ENCODE results near the gene ALDH3B2.

- TF ChIP-seq POLR2A (IDR thresholded peaks at IDR 0.05; ENCODE audit: low read depth): no peak
- peak; percentile 13 to 45 (median 16) for TF ChIP-seq CTCF (IDR thresholded peaks at IDR 0.05)
- TF ChIP-seq POLR2AphosphoS5 (IDR thresholded peaks at IDR 0.05): no peak
These were observed 59.4 kb downstream of the ALDH3B2 start for GRCh38 chr11:67614730-67615714.

All from esophagus muscularis mucosa (tissue), 3 donors.